Naive thymus-derived CD4-positive, alpha-beta T cell (primary cell): ENCODE data around the gene MYBPC3. TPM values are rescaled to one million over a fixed set of nuclear protein-coding genes. Genes with fewer than 3 reads are reported as not detected.
A peak's percentile ranks its signal among the peaks of the same experiment; 100 is the strongest.

Experiments
- ATAC-seq: fragments of 150-1000 bp; cut with Tn5 transposase; 2 replicates; pipeline ENCODE4 v1.10.0; 2021; ENCODE audit warnings: mild to moderate bottlenecking, moderate library complexity
- CTCF ChIA-PET: fragments of 350-600 bp; sonication (Branson Sonifier 250); formaldehyde crosslinking; loops from one replicate; lab custom pipeline; 2021; ENCODE audit warnings: antibody characterized with exemption; lab: Charles Lee
- POLR2A ChIA-PET: fragments of 350-600 bp; sonication (Branson Sonifier 250); formaldehyde crosslinking; loops from one replicate; lab custom pipeline; 2021; ENCODE audit warnings: antibody characterized with exemption, inconsistent platforms; lab: Charles Lee
- DNase-seq, 9 donors: peaks; one replicate each; pipeline versions ENCODE4 v3.0.0 to v3.0.0-alpha.2; 2020 to 2022; ENCODE audit warnings: mixed read lengths in 1 of 9
- H3K27ac ChIP-seq: one replicate; pipeline ENCODE4 v1.7.0; 2013; ENCODE audit warnings: mild to moderate bottlenecking, low read depth, low read length, moderate library complexity
- H3K27me3 ChIP-seq, 2 donors: one replicate each; pipeline ENCODE4 v1.7.0; 2013; ENCODE audit warnings: low read length in 2 of 2, mild to moderate bottlenecking in 2 of 2, moderate library complexity in 2 of 2; ENCODE audit not compliant: control insufficient read depth in 2 of 2, insufficient read depth in 2 of 2
- H3K36me3 ChIP-seq, 3 experiments: 1 replicate in 2 of 3; 2 replicates in 1 of 3; pipeline ENCODE4 v1.7.0; 2013; ENCODE audit warnings: low read length in 3 of 3, mild to moderate bottlenecking in 3 of 3, moderate library complexity in 1 of 3; ENCODE audit not compliant: insufficient read depth in 3 of 3, control insufficient read depth in 2 of 3
- H3K4me1 ChIP-seq, 2 donors: one replicate each; pipeline ENCODE4 v1.7.0; 2013; ENCODE audit warnings: low read length in 2 of 2, mild to moderate bottlenecking in 2 of 2, moderate library complexity in 1 of 2; ENCODE audit not compliant: control insufficient read depth in 2 of 2, insufficient read depth in 2 of 2
- H3K4me3 ChIP-seq: 2 replicates; pipeline ENCODE4 v1.7.0; 2013; ENCODE audit warnings: mild to moderate bottlenecking, low read length
- H3K9me3 ChIP-seq, 3 experiments: 1 replicate in 2 of 3; 2 replicates in 1 of 3; pipeline ENCODE4 v1.7.0; 2013; ENCODE audit warnings: low read length in 3 of 3; ENCODE audit not compliant: control insufficient read depth in 2 of 3
- H3K27ac Mint-ChIP-seq, 9 donors: one replicate each; pipeline ENCODE4 v1.8.0; 2020 to 2022; ENCODE audit warnings: mixed read lengths in 9 of 9, mild to moderate bottlenecking in 8 of 9, moderate library complexity in 5 of 9, inconsistent platforms in 2 of 9
- H3K27me3 Mint-ChIP-seq, 5 donors: one replicate each; pipeline ENCODE4 v1.8.0; 2021 to 2022; ENCODE audit warnings: mixed read lengths in 5 of 5, mild to moderate bottlenecking in 1 of 5
- H3K36me3 Mint-ChIP-seq, 5 donors: one replicate each; pipeline ENCODE4 v1.8.0; 2020 to 2022; ENCODE audit warnings: mixed read lengths in 5 of 5, mild to moderate bottlenecking in 3 of 5, inconsistent platforms in 1 of 5
- H3K4me1 Mint-ChIP-seq, 7 donors: one replicate each; pipeline ENCODE4 v1.8.0; 2020 to 2022; ENCODE audit warnings: mixed read lengths in 7 of 7, mild to moderate bottlenecking in 3 of 7, inconsistent platforms in 1 of 7
- H3K4me3 Mint-ChIP-seq, 10 donors: one replicate each; pipeline ENCODE4 v1.8.0; 2020 to 2022; ENCODE audit warnings: mild to moderate bottlenecking in 10 of 10, mixed read lengths in 10 of 10, moderate library complexity in 6 of 10, inconsistent platforms in 2 of 10
- H3K9me3 Mint-ChIP-seq, 11 donors: one replicate each; pipeline ENCODE4 v1.8.0; 2020 to 2022; ENCODE audit warnings: mixed read lengths in 11 of 11, mild to moderate bottlenecking in 4 of 11, inconsistent platforms in 1 of 11, moderate library complexity in 1 of 11
- intact Hi-C, 2 donors: fragments of 100-400 bp; cut with micrococcal nuclease; formaldehyde crosslinking; loops; one replicate each; pipeline ENCODE4 v1.15.1; 2023
- polyA plus RNA-seq, 2 donors: library from polyadenylated mRNA; unstranded; fragments of 300-500 nt; fragmentation: Illumina TruSeq; gene quantifications; one replicate each; pipeline ENCODE4 v1.2.3, GENCODE V29; 2021
- total RNA-seq, 6 experiments: library from RNA in 5 of 6; stranded (reverse) in 5 of 6; gene quantifications; 1 replicate in 5 of 6; 2 replicates in 1 of 6; pipeline ENCODE4 v1.2.3 and lab custom pipeline; 2021 to 2026

Gene MYBPC3
- total and polyA plus RNA-seq, 7 experiments from 2014 or later = 0.16 to 0.86 TPM; not detected in 5

- H3K27ac Mint-ChIP-seq = peak overlapping the region; percentile 15 to 96 (median 65)
- no peak overlapping the region for H3K4me3 ChIP-seq
- H3K4me3 Mint-ChIP-seq = peak overlapping the region in 1 of 10 donors; percentile 9
- H3K36me3 Mint-ChIP-seq = no peaks in the 10 kb centered on the region
- no peaks in the 10 kb centered on the region for H3K9me3 ChIP-seq
- ChIA-PET POLR2A (interaction anchor here (1.1 to 6.1 kb wide), 6 partner anchors 8 to 34 kb away, joined by 5 to 41 read pairs (median 12); partner anchors contain the start of gene PSMC3), CTCF (interaction anchor here (0.8 to 4.0 kb wide), 5 partner anchors 9 to 20 kb away, joined by 3 to 33 read pairs (median 6); partner anchors contain the start of gene SLC39A13)
- no peak overlapping the region for H3K27ac ChIP-seq
- intact Hi-C loops = no loop called here
- no peaks in the 10 kb centered on the region for H3K27me3 ChIP-seq
- H3K27me3 Mint-ChIP-seq = no peaks in the 10 kb centered on the region
- H3K36me3 ChIP-seq = no peaks in the 10 kb centered on the region
- DNase-seq (no peak), ATAC-seq (no peak)
- peaks cover 16 to 61% (median 46%) of the 10 kb centered on the region in 7 donors for H3K4me1 Mint-ChIP-seq
- peaks cover 0 to 1% (median 0%) of the 10 kb centered on the region in 11 donors for H3K9me3 Mint-ChIP-seq
- H3K4me1 ChIP-seq = peaks cover 28 to 42% of the 10 kb centered on the region in 2 donors
These were observed 39.4 kb upstream of the MYBPC3 start for GRCh38 chr11:47391711-47392432.

- peaks cover 28 to 42% of the 10 kb centered on the region in 2 donors for H3K4me1 ChIP-seq
- peak overlapping the region; percentile 15 to 96 (median 75) for H3K27ac Mint-ChIP-seq
- DNase-seq (no peak), ATAC-seq (peak; percentile 66)
- H3K27me3 ChIP-seq = no peaks in the 10 kb centered on the region
- no peak overlapping the region for H3K4me3 ChIP-seq
- no peak overlapping the region for H3K27ac ChIP-seq
- no peaks in the 10 kb centered on the region for H3K36me3 ChIP-seq
- intact Hi-C loops = no loop called here
- no peaks in the 10 kb centered on the region for H3K9me3 ChIP-seq
- no peaks in the 10 kb centered on the region for H3K27me3 Mint-ChIP-seq
- no peaks in the 10 kb centered on the region for H3K36me3 Mint-ChIP-seq
- ChIA-PET POLR2A (interaction anchor here (0.6 to 6.1 kb wide), 7 partner anchors 7 to 567 kb away, joined by 3 to 41 read pairs (median 5); partner anchors contain the start of genes PSMC3 and SLC39A13), CTCF (interaction anchor here (1.2 to 4.0 kb wide), 3 partner anchors 9 to 21 kb away, joined by 4 to 33 read pairs (median 7); no protein-coding TSS in a partner anchor)
- H3K9me3 Mint-ChIP-seq = peaks cover 0 to 1% (median 0%) of the 10 kb centered on the region in 11 donors
- H3K4me1 Mint-ChIP-seq = peaks cover 16 to 59% (median 46%) of the 10 kb centered on the region in 7 donors
- H3K4me3 Mint-ChIP-seq = peak overlapping the region in 1 of 10 donors; percentile 9
These were observed 38.6 kb upstream of the MYBPC3 start for GRCh38 chr11:47391077-47391583.

- POLR2A ChIA-PET = interaction anchor here (0.5 to 6.1 kb wide), 8 partner anchors 8 to 668 kb away, joined by 3 to 41 read pairs (median 4); partner anchors contain the start of gene SLC39A13
- CTCF ChIA-PET = interaction anchor here (0.5 to 3.8 kb wide), 3 partner anchors 16 to 169 kb away, joined by 5 to 20 read pairs (median 7); no protein-coding TSS in a partner anchor
- Mint-ChIP-seq H3K27me3 (no peaks in the 10 kb centered on the region), H3K36me3 (no peaks in the 10 kb centered on the region), H3K9me3 (peaks cover 0 to 1% (median 0%) of the 10 kb centered on the region in 11 donors), H3K4me1 (peaks cover 16 to 52% (median 40%) of the 10 kb centered on the region in 7 donors), H3K27ac (peak overlapping the region in 5 of 9 donors; percentile 36 to 78 (median 75)), H3K4me3 (peak overlapping the region in 1 of 10 donors; percentile 41)
- Histone ChIP-seq H3K36me3 (no peaks in the 10 kb centered on the region), H3K4me1 (peaks cover 26 to 34% of the 10 kb centered on the region in 2 donors), H3K9me3 (no peaks in the 10 kb centered on the region), H3K4me3 (no peak overlapping the region), H3K27me3 (no peaks in the 10 kb centered on the region), H3K27ac (no peak overlapping the region)
- DNase-seq (no peak), ATAC-seq (no peak)
- intact Hi-C loops = no loop called here
These were observed 37.9 kb upstream of the MYBPC3 start for GRCh38 chr11:47390422-47390760.

GRCh38 chr11:47389577-47390421, 37.3 kb upstream of the MYBPC3 start:
- POLR2A ChIA-PET = interaction anchor here (0.5 to 6.1 kb wide), 9 partner anchors 9 to 668 kb away, joined by 3 to 41 read pairs (median 3); partner anchors contain the start of genes MADD and SLC39A13
- no peaks in the 10 kb centered on the region for H3K9me3 ChIP-seq
- no peak for ATAC-seq
- intact Hi-C loops = no loop called here
- no peak for DNase-seq
- Mint-ChIP-seq H3K4me3 (peak overlapping the region in 3 of 10 donors; percentile 25 to 71 (median 50)), H3K27ac (peak overlapping the region in 7 of 9 donors; percentile 27 to 81 (median 36)), H3K36me3 (no peaks in the 10 kb centered on the region), H3K9me3 (peaks cover 0 to 1% (median 0%) of the 10 kb centered on the region in 11 donors), H3K27me3 (no peaks in the 10 kb centered on the region), H3K4me1 (peaks cover 16 to 48% (median 38%) of the 10 kb centered on the region in 7 donors)
- peaks cover 20 to 28% of the 10 kb centered on the region in 2 donors for H3K4me1 ChIP-seq
- no peaks in the 10 kb centered on the region for H3K27me3 ChIP-seq
- no peak overlapping the region for H3K27ac ChIP-seq
- CTCF ChIA-PET = interaction anchor here (0.5 to 3.8 kb wide), 5 partner anchors 12 to 170 kb away, joined by 3 to 20 read pairs (median 5); no protein-coding TSS in a partner anchor
- no peaks in the 10 kb centered on the region for H3K36me3 ChIP-seq
- peak overlapping the region; percentile 17 for H3K4me3 ChIP-seq

GRCh38 chr11:47388697-47389576, 36.4 kb upstream of the MYBPC3 start:
- no peaks in the 10 kb centered on the region for H3K27me3 Mint-ChIP-seq
- CTCF ChIA-PET = interaction anchor here (0.9 to 3.8 kb wide), 4 partner anchors 12 to 23 kb away, joined by 3 to 20 read pairs (median 6); no protein-coding TSS in a partner anchor
- intact Hi-C loops = no loop called here
- DNase-seq (no peak), ATAC-seq (no peak)
- peaks cover 12 to 20% of the 10 kb centered on the region in 2 donors for H3K4me1 ChIP-seq
- no peaks in the 10 kb centered on the region for H3K36me3 Mint-ChIP-seq
- H3K4me1 Mint-ChIP-seq = peaks cover 11 to 40% (median 31%) of the 10 kb centered on the region in 7 donors
- no peak overlapping the region for H3K27ac ChIP-seq
- no peaks in the 10 kb centered on the region for H3K36me3 ChIP-seq
- POLR2A ChIA-PET = interaction anchor here (0.5 to 6.1 kb wide), 6 partner anchors 10 to 175 kb away, joined by 3 to 41 read pairs (median 6); partner anchors contain the start of genes MADD and SPI1
- peak overlapping the region in 4 of 9 donors; percentile 22 to 81 (median 56) for H3K27ac Mint-ChIP-seq
- peaks cover 0 to 1% (median 0%) of the 10 kb centered on the region in 11 donors for H3K9me3 Mint-ChIP-seq
- no peaks in the 10 kb centered on the region for H3K27me3 ChIP-seq
- peak overlapping the region in 1 of 10 donors; percentile 25 for H3K4me3 Mint-ChIP-seq
- H3K9me3 ChIP-seq = no peaks in the 10 kb centered on the region
- H3K4me3 ChIP-seq = no peak overlapping the region
